HG03520 (cell line): ENCODE measurements around the gene BMP3.
A peak's percentile ranks its signal among the peaks of the same experiment; 100 is the strongest.
"Not testable (repeated sequence)": the region's sequence is repeated elsewhere in the genome, so short reads cannot be mapped to it uniquely, and the experiment has no call there.

Experiments used
- ATAC-seq: cut with Tn5 transposase; IDR thresholded peaks from one replicate; pipeline ENCODE4 v1.9.1; 2021; ENCODE audit warnings: mild to moderate bottlenecking, moderate library complexity; ENCODE audit not compliant: unreplicated experiment

Gene BMP3

GRCh38 chr4:81030061-81030980 is at the start of gene BMP3:
BMP3 (plus strand) TSS chr4:81030708; CDS start chr4:81031285, 577 bp downstream.
- no peak for ATAC-seq

- ATAC-seq, result no peak
These were observed 44.5 kb upstream of the BMP3 start for GRCh38 chr4:80986011-80986410.

GRCh38 chr4:80989921-80990544 is 40.5 kb upstream of the BMP3 start:
- ATAC-seq, result peak; percentile 64

GRCh38 chr4:80990851-80991250 is 39.7 kb upstream of the BMP3 start:
- no peak for ATAC-seq

GRCh38 chr4:80999943-81000342 is 30.6 kb upstream of the BMP3 start:
- no peak for ATAC-seq

- ATAC-seq, result peak; percentile 99
These were observed 26.9 kb upstream of the BMP3 start for GRCh38 chr4:81003597-81004111.

- ATAC-seq, result no peak
These were observed 23.1 kb upstream of the BMP3 start for GRCh38 chr4:81007417-81007816.

- ATAC-seq, result not testable (repeated sequence)
These were observed 13.9 kb upstream of the BMP3 start for GRCh38 chr4:81016566-81016965.

GRCh38 chr4:81019006-81019405 is 11.5 kb upstream of the BMP3 start:
- no peak for ATAC-seq

GRCh38 chr4:81021142-81021944 is 9.2 kb upstream of the BMP3 start:
- ATAC-seq, result no peak

GRCh38 chr4:81021981-81022380 is 8.5 kb upstream of the BMP3 start:
- no peak for ATAC-seq

GRCh38 chr4:81023484-81023883 is 7.0 kb upstream of the BMP3 start:
- no peak for ATAC-seq

GRCh38 chr4:81030981-81031791 is 678 bp downstream of the BMP3 start:
- no peak for ATAC-seq

- no peak for ATAC-seq
These were observed 1.5 kb downstream of the BMP3 start for GRCh38 chr4:81031796-81032551.

GRCh38 chr4:81032771-81033684 is 2.5 kb downstream of the BMP3 start:
- no peak for ATAC-seq

GRCh38 chr4:81038636-81039350 is 8.3 kb downstream of the BMP3 start:
- no peak for ATAC-seq

- no peak for ATAC-seq
These were observed 9.0 kb downstream of the BMP3 start for GRCh38 chr4:81039351-81039972.
